OCI-LY1 (cell line): ENCODE results near the gene RRP8.

Source experiments
- H2AFZ ChIP-seq: fragments of 200-600 bp; sonication (generic), shearing (Covaris generic); 2 replicates; pipeline ENCODE4 v1.6.0; 2014; ENCODE audit warnings: antibody characterized with exemption, mild to moderate bottlenecking, low read length
- H3F3A ChIP-seq: fragments of 200-600 bp; sonication (generic), shearing (Covaris generic); 2 replicates; pipeline ENCODE4 v1.6.0; 2014; ENCODE audit warnings: mild to moderate bottlenecking, antibody characterized with exemption, low read length, moderate library complexity; ENCODE audit not compliant: insufficient read depth
- H3K27ac ChIP-seq: fragments of 200-600 bp; sonication (generic); 2 replicates; pipeline ENCODE4 v1.5.1; 2014; ENCODE audit warnings: low read length, mixed run types, mild to moderate bottlenecking, low read depth; ENCODE audit not compliant: poor library complexity, severe bottlenecking
- H3K27me3 ChIP-seq: fragments of 200-600 bp; sonication (generic); 2 replicates; pipeline ENCODE4 v1.6.0; 2014; ENCODE audit warnings: antibody characterized with exemption, mild to moderate bottlenecking, low read length, moderate library complexity; ENCODE audit not compliant: insufficient read depth
- H3K36me3 ChIP-seq: fragments of 200-600 bp; sonication (generic); 2 replicates; pipeline ENCODE4 v1.6.1; 2014; ENCODE audit warnings: mild to moderate bottlenecking, antibody characterized with exemption, low read length, moderate library complexity, mixed read lengths; ENCODE audit not compliant: insufficient read depth
- H3K4me1 ChIP-seq: fragments of 200-600 bp; sonication (generic); 2 replicates; pipeline ENCODE4 v1.5.1; 2014; ENCODE audit warnings: mild to moderate bottlenecking, low read length, moderate library complexity; ENCODE audit not compliant: insufficient read depth, severe bottlenecking
- H3K4me2 ChIP-seq: fragments of 200-600 bp; sonication (generic), shearing (Covaris generic); 2 replicates; pipeline ENCODE4 v1.6.1; 2014; ENCODE audit warnings: low read length
- H3K4me3 ChIP-seq: fragments of 200-600 bp; sonication (generic); 2 replicates; pipeline ENCODE4 v1.5.1; 2014; ENCODE audit warnings: low read length, low read depth, mild to moderate bottlenecking, mixed read lengths; ENCODE audit not compliant: poor library complexity, severe bottlenecking
- H3K79me2 ChIP-seq: fragments of 200-600 bp; shearing (Covaris generic); 2 replicates; pipeline ENCODE4 v1.6.1; 2016; ENCODE audit warnings: mixed run types, low read length, mixed read lengths; ENCODE audit not compliant: insufficient read depth
- H3K9ac ChIP-seq: fragments of 200-600 bp; sonication (generic), shearing (Covaris generic); 2 replicates; pipeline ENCODE4 v1.6.1; 2014; ENCODE audit warnings: mild to moderate bottlenecking, low read length, mixed read lengths
- H3K9me2 ChIP-seq: fragments of 200-600 bp; sonication (generic), shearing (Covaris generic); 2 replicates; pipeline ENCODE4 v1.6.1; 2014; ENCODE audit warnings: low read depth, mild to moderate bottlenecking, low read length, mixed read lengths
- H3K9me3 ChIP-seq: fragments of 200-600 bp; shearing (Covaris generic); 2 replicates; pipeline ENCODE4 v1.6.1; 2014; ENCODE audit warnings: low read length, mixed read lengths
- H4K20me1 ChIP-seq: fragments of 200-600 bp; sonication (generic), shearing (Covaris generic); 2 replicates; pipeline ENCODE4 v1.6.0; 2016; ENCODE audit warnings: mild to moderate bottlenecking, low read length; ENCODE audit not compliant: insufficient read depth
- EZH2 ChIP-seq: fragments of 200-600 bp; sonication (generic), shearing (Covaris generic); IDR thresholded peaks from 2 replicates; pipeline ENCODE4 v1.8.0; 2017; ENCODE audit warnings: borderline replicate concordance, mixed run types, mild to moderate bottlenecking, antibody characterized with exemption, low read length, moderate library complexity, mixed read lengths
- TF ChIP-seq, protein P1 (sequence below): fragments of 200-600 bp; sonication (generic), shearing (Covaris generic); IDR thresholded peaks from 2 replicates; pipeline ENCODE4 v1.5.1; 2017; ENCODE audit warnings: mild to moderate bottlenecking, antibody characterized with exemption, low read length, moderate library complexity, mixed read lengths

Gene RRP8

DNA sequence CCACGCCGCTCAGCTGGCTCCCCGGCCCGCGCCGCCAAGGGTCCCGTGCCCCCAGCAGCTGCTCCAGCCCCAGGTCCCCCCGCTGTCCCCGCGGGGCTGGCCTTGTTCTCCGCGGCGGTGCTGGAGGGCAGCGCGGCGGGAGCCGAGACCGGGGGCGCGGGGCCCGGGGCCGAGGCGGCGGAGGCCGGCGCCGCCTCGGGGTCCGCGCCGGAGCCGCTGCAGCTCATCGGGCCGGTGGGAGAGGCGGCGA, 8.5 kb upstream of the RRP8 start:
- Histone ChIP-seq H4K20me1 (no peaks in the 10 kb centered on the region), H3K9me3 (no peaks in the 10 kb centered on the region), H3K27me3 (no peaks in the 10 kb centered on the region), H3K4me1 (peaks cover 26% of the 10 kb centered on the region), H2AFZ (no peak overlapping the region), H3K9me2 (no peaks in the 10 kb centered on the region), H3K4me2 (peak overlapping the region; percentile 87), H3K79me2 (no peaks in the 10 kb centered on the region; the same call in 1 of the 2 replicates), H3F3A (peaks cover 4% of the 10 kb centered on the region; the same call in 1 of the 2 replicates), H3K9ac (peak overlapping the region; percentile 89), H3K4me3 (peak overlapping the region; percentile 91), H3K36me3 (peaks cover 45% of the 10 kb centered on the region), H3K27ac (no peak overlapping the region)
- TF ChIP-seq EZH2, result no peak
- TF ChIP-seq, protein P1, sequence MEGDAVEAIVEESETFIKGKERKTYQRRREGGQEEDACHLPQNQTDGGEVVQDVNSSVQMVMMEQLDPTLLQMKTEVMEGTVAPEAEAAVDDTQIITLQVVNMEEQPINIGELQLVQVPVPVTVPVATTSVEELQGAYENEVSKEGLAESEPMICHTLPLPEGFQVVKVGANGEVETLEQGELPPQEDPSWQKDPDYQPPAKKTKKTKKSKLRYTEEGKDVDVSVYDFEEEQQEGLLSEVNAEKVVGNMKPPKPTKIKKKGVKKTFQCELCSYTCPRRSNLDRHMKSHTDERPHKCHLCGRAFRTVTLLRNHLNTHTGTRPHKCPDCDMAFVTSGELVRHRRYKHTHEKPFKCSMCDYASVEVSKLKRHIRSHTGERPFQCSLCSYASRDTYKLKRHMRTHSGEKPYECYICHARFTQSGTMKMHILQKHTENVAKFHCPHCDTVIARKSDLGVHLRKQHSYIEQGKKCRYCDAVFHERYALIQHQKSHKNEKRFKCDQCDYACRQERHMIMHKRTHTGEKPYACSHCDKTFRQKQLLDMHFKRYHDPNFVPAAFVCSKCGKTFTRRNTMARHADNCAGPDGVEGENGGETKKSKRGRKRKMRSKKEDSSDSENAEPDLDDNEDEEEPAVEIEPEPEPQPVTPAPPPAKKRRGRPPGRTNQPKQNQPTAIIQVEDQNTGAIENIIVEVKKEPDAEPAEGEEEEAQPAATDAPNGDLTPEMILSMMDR, result no peak

DNA sequence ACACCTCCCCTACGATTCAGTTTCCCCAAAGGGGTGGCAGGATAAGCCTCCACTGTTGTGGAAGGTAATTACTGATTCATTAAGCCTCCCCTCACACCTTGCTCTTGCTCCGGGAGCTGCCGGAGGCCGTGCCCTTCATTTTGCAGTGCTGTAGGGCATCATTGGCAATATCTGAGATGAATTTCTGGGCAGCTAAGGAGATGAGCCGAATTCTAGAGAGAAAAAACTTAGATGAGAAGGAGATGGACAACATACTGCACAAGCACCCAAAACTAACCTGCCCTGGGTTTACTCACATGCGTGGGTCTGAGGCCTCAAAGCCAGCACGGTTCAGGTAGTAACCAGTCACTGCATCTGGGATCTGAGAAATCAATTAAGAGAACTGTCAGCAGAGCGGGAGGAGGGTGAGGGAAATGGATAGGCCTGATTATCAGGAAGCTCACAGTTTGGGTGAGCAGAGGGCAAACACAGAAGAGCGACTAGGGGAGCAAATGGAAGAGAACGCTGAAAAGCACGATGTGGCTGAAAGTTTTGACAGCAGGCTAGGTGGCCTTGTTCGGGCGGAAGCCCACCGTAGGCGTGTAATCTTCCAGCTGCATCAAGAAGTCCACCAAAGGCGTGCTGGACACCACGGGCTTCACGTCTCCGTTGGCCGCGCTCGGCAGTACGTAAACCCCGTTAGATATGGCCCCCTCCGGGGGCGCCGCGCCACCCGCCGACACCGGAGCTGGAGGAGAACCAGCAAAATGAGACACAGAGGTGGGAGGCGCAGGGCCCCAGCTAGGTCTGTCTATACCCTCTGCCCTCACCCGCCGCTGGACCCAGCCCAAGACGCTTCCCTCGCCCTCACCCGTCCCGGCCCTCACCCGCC, 7.9 kb upstream of the RRP8 start:
- Histone ChIP-seq H3K4me1 (peaks cover 31% of the 10 kb centered on the region), H3K27me3 (no peaks in the 10 kb centered on the region), H3K36me3 (peaks cover 45% of the 10 kb centered on the region), H4K20me1 (no peaks in the 10 kb centered on the region), H3F3A (peaks cover 4% of the 10 kb centered on the region; the same call in 1 of the 2 replicates), H3K4me2 (peak overlapping the region; percentile 77), H3K9me2 (no peaks in the 10 kb centered on the region), H3K4me3 (peak overlapping the region; percentile 91), H3K79me2 (no peaks in the 10 kb centered on the region; the same call in 1 of the 2 replicates), H3K27ac (no peak overlapping the region), H3K9me3 (no peaks in the 10 kb centered on the region), H2AFZ (no peak overlapping the region), H3K9ac (peak overlapping the region; percentile 89)
- TF ChIP-seq, protein P1, result no peak
- TF ChIP-seq EZH2, result no peak

DNA sequence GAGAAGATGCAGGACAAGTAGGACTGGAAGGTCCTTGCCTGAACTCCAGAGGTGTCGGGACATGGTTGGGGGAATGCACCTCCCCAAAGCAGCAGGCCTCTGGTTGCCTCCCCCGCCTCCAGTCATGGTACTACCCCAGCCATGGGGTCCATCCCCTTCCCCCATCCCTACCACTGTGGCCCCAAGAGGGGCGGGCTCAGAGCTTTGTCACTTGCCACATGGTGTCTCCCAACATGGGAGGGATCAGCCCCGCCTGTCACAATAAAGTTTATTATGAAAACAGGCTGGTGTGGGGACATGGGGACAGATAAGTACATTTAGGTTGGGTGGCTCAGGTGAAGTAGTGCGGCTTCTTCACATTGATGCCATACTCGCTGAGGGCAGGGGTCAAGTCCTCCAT, 7.2 kb upstream of the RRP8 start:
- Histone ChIP-seq H3K9me2 (no peaks in the 10 kb centered on the region), H3K79me2 (no peaks in the 10 kb centered on the region; the same call in 1 of the 2 replicates), H3K9ac (peak overlapping the region; percentile 89; the same call in 1 of the 2 replicates), H3K27ac (no peak overlapping the region), H3K4me3 (peak overlapping the region; percentile 91), H3K27me3 (no peaks in the 10 kb centered on the region), H3K36me3 (peaks cover 43% of the 10 kb centered on the region), H3F3A (peaks cover 4% of the 10 kb centered on the region; the same call in 1 of the 2 replicates), H2AFZ (no peak overlapping the region), H3K4me2 (peak overlapping the region; percentile 77), H3K4me1 (peaks cover 38% of the 10 kb centered on the region), H3K9me3 (no peaks in the 10 kb centered on the region), H4K20me1 (no peaks in the 10 kb centered on the region)
- TF ChIP-seq EZH2, result no peak
- TF ChIP-seq, protein P1, result no peak
